BE2C (cell line): Measurements from ENCODE around the gene PLEKHA6.

Experiments
- DNase-seq: peaks from one replicate; pipeline ENCODE4 v3.0.0-alpha.2; 2020
- H3K27me3 ChIP-seq: fragments of 250-450 bp; sonication (Bioruptor Pico); 2 replicates; pipeline ENCODE4 v1.5.1; 2020; ENCODE audit warnings: mild to moderate bottlenecking
- H3K36me3 ChIP-seq: fragments of 250-450 bp; sonication (Bioruptor Pico); 2 replicates; pipeline ENCODE4 v1.5.1; 2020; ENCODE audit warnings: mild to moderate bottlenecking
- H3K4me1 ChIP-seq: fragments of 250-450 bp; sonication (Bioruptor Pico); 2 replicates; pipeline ENCODE4 v1.5.1; 2020
- H3K4me3 ChIP-seq: 2 replicates; pipeline ENCODE4 v1.5.1; 2011; ENCODE audit warnings: low read depth, low read length
- H3K9me3 ChIP-seq: fragments of 250-450 bp; sonication (Bioruptor Pico); 2 replicates; pipeline ENCODE4 v1.5.1; 2020
- TF ChIP-seq, protein P1 (sequence below): IDR thresholded peaks from 2 replicates; pipeline ENCODE4 v1.5.1; 2012; ENCODE audit warnings: mild to moderate bottlenecking, low read depth, low read length

PLEKHA6 gene

GRCh38 chr1:204288021-204288588 is 71.6 kb downstream of the PLEKHA6 start:
- peak overlapping the region; percentile 63 for H3K4me3 ChIP-seq
- no peaks in the 10 kb centered on the region for H3K9me3 ChIP-seq
- no peaks in the 10 kb centered on the region; the same call in 1 of the 2 replicates for H3K36me3 ChIP-seq
- peak; percentile 95 for DNase-seq
- H3K4me1 ChIP-seq: peaks cover 38% of the 10 kb centered on the region
- H3K27me3 ChIP-seq: no peaks in the 10 kb centered on the region
- TF ChIP-seq, protein P1, sequence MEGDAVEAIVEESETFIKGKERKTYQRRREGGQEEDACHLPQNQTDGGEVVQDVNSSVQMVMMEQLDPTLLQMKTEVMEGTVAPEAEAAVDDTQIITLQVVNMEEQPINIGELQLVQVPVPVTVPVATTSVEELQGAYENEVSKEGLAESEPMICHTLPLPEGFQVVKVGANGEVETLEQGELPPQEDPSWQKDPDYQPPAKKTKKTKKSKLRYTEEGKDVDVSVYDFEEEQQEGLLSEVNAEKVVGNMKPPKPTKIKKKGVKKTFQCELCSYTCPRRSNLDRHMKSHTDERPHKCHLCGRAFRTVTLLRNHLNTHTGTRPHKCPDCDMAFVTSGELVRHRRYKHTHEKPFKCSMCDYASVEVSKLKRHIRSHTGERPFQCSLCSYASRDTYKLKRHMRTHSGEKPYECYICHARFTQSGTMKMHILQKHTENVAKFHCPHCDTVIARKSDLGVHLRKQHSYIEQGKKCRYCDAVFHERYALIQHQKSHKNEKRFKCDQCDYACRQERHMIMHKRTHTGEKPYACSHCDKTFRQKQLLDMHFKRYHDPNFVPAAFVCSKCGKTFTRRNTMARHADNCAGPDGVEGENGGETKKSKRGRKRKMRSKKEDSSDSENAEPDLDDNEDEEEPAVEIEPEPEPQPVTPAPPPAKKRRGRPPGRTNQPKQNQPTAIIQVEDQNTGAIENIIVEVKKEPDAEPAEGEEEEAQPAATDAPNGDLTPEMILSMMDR: no peak

- Histone ChIP-seq H3K9me3 (no peaks in the 10 kb centered on the region), H3K4me1 (peaks cover 36% of the 10 kb centered on the region), H3K4me3 (peak overlapping the region; percentile 63), H3K27me3 (no peaks in the 10 kb centered on the region), H3K36me3 (no peaks in the 10 kb centered on the region; the same call in 1 of the 2 replicates)
- DNase-seq: no peak
- TF ChIP-seq, protein P1: no peak
Measured at GRCh38 chr1:204287466-204287891, 72.2 kb downstream of the PLEKHA6 start.

DNA sequence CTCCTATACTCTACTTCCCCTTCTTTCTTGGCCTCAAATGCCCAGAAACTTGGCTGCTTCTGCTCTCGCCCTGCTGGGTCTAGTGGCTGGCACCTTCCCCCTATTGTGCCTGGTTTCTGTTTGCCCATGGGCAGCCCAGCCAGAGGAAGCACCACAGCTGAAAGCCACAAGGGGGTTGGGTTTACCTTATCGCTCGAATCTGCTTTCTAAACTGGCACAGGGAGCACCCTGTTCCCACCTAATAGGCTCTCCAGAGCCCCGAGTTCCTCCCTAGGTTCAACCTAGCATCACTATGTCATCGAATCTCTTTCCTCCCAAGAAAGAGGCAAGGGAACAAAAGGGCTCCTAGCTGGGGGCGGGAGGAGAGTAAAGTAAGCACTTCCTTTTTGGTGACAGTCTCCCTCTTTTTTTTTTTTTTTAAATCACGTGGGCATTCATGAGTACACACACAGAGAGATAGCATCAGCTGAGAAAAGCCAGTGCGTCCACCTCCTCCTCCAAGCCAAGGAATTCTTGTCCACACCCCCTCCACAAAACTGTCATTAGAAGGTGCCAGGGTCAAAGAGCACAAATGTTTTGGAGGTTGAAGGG is 72.8 kb downstream of the PLEKHA6 start:
- Histone ChIP-seq H3K36me3 (no peaks in the 10 kb centered on the region), H3K27me3 (no peaks in the 10 kb centered on the region), H3K4me3 (peak overlapping the region; percentile 63), H3K9me3 (no peaks in the 10 kb centered on the region), H3K4me1 (peaks cover 30% of the 10 kb centered on the region)
- DNase-seq: no peak
- TF ChIP-seq, protein P1: no peak

- TF ChIP-seq, protein P1: no peak
- Histone ChIP-seq H3K9me3 (no peaks in the 10 kb centered on the region), H3K36me3 (no peaks in the 10 kb centered on the region), H3K4me1 (peaks cover 32% of the 10 kb centered on the region), H3K27me3 (no peaks in the 10 kb centered on the region), H3K4me3 (peak overlapping the region; percentile 63)
- no peak for DNase-seq
Measured at GRCh38 chr1:204286315-204286714, 73.4 kb downstream of the PLEKHA6 start.

GRCh38 chr1:204285436-204286305 is 74.1 kb downstream of the PLEKHA6 start:
- Histone ChIP-seq H3K4me3 (peak overlapping the region; percentile 63; the same call in 1 of the 2 replicates), H3K27me3 (no peaks in the 10 kb centered on the region), H3K4me1 (peaks cover 34% of the 10 kb centered on the region), H3K9me3 (no peaks in the 10 kb centered on the region), H3K36me3 (no peaks in the 10 kb centered on the region)
- TF ChIP-seq, protein P1: no peak
- DNase-seq: no peak
